GM18520 (cell line): Measurements from ENCODE around the gene IL24.

Experiments used
- ATAC-seq: cut with Tn5 transposase; IDR thresholded peaks from one replicate; pipeline ENCODE4 v1.9.1; 2021; ENCODE audit not compliant: unreplicated experiment

IL24 gene

GRCh38 chr1:206878456-206878855 is 18.8 kb upstream of the IL24 start:
- no peak for ATAC-seq

GRCh38 chr1:206880314-206880713 is 16.9 kb upstream of the IL24 start:
- no peak for ATAC-seq

- ATAC-seq = no peak
Observed at GRCh38 chr1:206882555-206882954, 14.7 kb upstream of the IL24 start.

GRCh38 chr1:206883160-206883559 is 14.1 kb upstream of the IL24 start:
- ATAC-seq = no peak

GRCh38 chr1:206883876-206884275 is 13.4 kb upstream of the IL24 start:
- no peak for ATAC-seq

- ATAC-seq = no peak
Observed at GRCh38 chr1:206885341-206886060, 11.7 kb upstream of the IL24 start.

GRCh38 chr1:206886831-206887230 is 10.4 kb upstream of the IL24 start:
- no peak for ATAC-seq

GRCh38 chr1:206887701-206888100 is 9.5 kb upstream of the IL24 start:
- no peak for ATAC-seq

- no peak for ATAC-seq
Observed at GRCh38 chr1:206890125-206891060, 6.8 kb upstream of the IL24 start.

- ATAC-seq = no peak
Observed at GRCh38 chr1:206891412-206891811, 5.8 kb upstream of the IL24 start.

- ATAC-seq = no peak
Observed at GRCh38 chr1:206892351-206892984, 4.8 kb upstream of the IL24 start.

GRCh38 chr1:206893380-206893779 is 3.9 kb upstream of the IL24 start:
- no peak for ATAC-seq

GRCh38 chr1:206895325-206895724 is 1.9 kb upstream of the IL24 start:
- ATAC-seq = no peak

- ATAC-seq = no peak
Observed at GRCh38 chr1:206895837-206896242, 1.4 kb upstream of the IL24 start.

GRCh38 chr1:206896261-206896660 is 982 bp upstream of the IL24 start:
- ATAC-seq = no peak

GRCh38 chr1:206898089-206898914 is 1.1 kb downstream of the IL24 start:
- ATAC-seq = no peak

GRCh38 chr1:206898915-206899431 is 1.7 kb downstream of the IL24 start:
- no peak for ATAC-seq

GRCh38 chr1:206899717-206900116 is 2.5 kb downstream of the IL24 start:
- ATAC-seq = no peak

GRCh38 chr1:206900149-206900548 is 2.9 kb downstream of the IL24 start:
- ATAC-seq = no peak

- ATAC-seq = no peak
Observed at GRCh38 chr1:206901944-206902343, 4.7 kb downstream of the IL24 start.

GRCh38 chr1:206902702-206903101 is 5.5 kb downstream of the IL24 start:
- ATAC-seq = no peak
